GM18508 (cell line): ENCODE measurements around the gene STK32B.

Experiments
- ATAC-seq: cut with Tn5 transposase; IDR thresholded peaks from one replicate; pipeline ENCODE4 v1.9.1; 2021; ENCODE audit warnings: moderate number of reproducible peaks; ENCODE audit not compliant: insufficient read depth, unreplicated experiment

Gene STK32B

DNA sequence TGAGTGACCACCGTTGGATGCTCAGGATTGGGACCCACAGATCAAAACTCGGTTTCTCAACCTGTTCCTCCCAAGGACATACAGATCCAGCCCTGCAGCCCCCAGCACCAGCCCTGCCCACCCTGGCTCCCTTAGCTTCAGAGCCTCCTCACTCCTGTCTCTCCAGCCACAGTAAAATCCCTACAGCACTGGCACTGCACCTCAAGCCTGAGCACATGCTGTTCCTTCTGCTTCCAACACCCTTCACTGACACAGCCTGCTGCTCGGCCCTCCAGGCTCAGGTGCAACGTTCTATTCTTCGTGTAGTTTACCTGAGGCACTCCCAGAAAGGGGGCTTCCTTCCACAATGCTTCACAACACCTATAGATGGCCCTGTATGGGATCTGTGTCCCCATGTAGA is 493.5 kb downstream of the STK32B start:
- ATAC-seq, result no peak

- ATAC-seq, result no peak
These were observed 494.0 kb downstream of the STK32B start for GRCh38 chr4:5545271-5545670.

DNA sequence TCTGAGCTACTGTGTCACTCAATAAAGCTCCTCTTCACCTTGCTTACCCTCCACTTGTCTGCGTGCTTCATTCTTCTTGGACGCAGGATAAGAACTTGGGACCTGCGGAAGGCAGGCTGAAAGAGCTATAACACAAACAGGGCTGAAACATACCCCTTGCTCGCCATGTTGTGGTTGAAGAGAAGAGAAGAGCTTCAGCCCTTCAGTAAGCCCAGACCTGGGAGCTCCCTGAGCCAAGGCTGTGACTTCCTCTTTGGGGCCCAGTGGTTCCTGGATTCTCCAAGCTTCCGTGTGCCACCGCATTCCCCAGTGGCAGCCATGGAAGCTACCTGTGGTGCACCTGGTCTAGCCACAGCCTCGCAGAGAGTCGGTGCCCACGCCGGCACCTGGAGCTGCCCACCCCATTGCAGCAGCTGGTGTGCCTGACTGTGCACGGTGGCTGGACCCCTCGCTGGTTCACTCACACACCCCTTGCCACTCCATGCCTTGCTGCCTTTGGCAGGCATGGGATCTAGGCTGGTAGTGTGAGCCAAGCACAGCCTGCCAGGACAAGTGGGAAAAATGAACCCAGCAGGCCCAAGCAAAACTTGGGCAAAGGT is 496.5 kb downstream of the STK32B start:
- ATAC-seq, result no peak
